ENCODE measurements around the gene METTL13.

DNA sequence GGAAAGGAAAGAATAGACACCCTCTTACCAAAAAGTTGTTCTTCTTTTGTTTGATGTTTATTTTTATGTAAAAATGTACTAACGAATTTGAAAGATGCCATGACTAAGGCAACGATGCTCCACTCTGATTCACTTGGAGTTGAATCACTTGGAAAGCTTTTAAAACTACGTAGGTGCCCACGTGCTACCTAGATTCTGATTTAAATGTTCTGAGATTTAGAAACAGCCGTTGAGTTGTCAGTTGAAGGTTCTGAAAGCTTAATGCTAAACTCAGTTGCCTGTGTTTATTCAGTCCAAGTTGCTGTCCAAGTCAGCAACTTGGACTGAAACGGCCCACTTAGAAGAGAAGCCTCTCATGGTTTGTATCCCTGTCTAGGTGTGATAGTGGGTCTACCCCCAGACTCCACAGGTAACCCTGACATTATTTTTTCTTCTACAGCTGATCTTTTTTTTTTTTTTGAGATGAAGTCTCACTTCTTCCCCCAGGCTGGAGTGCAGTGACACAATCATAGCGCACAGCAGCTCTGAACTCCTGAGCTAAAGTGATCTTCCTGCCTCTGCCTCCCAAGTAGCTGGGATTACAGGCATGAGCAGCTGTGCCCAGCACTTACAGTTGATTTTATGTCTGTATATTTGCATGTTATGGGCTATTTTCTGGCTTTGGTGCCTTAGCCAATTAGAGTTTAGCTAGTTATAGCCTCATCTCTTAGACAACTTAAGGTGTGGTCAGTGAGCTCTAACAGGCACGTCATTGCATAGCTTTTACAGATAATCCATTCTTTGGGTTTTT, 38.2 kb upstream of the METTL13 start:
- TF ChIP-seq TAF1 (IDR thresholded peaks at IDR 0.05; ENCODE audit: borderline replicate concordance, low read depth, low read length) = no peak
- TF ChIP-seq POLR2A (IDR thresholded peaks at IDR 0.05; ENCODE audit: low read depth, low read length) = no peak
- no peak for TF ChIP-seq POLR2AphosphoS5 (IDR thresholded peaks at IDR 0.05; ENCODE audit: low read depth, low read length)

Measured in GM12892 (cell line).